Activated T-cell treated with anti-CD3 and anti-CD28 coated beads for 24 hours (primary cell): ENCODE results near the gene CISD1.
A peak's percentile ranks its signal among the peaks of the same experiment; 100 is the strongest.

Experiments
- DNase-seq: peaks from one replicate; pipeline ENCODE4 v3.0.0-alpha.2; 2020; ENCODE audit warnings: low read depth

Gene CISD1

GRCh38 chr10:58266003-58266825 lies 2.7 kb upstream of the CISD1 start:
- peak; percentile 23 for DNase-seq

GRCh38 chr10:58266826-58267712 lies 1.9 kb upstream of the CISD1 start:
- no peak for DNase-seq

- peak; percentile 93 for DNase-seq
Observed at GRCh38 chr10:58267713-58268453, 1.1 kb upstream of the CISD1 start, which contains the start of gene IPMK. Gene IPMK, minus strand, starts transcription at chr10:58267894. Its CDS starts 283 bp downstream, at chr10:58267611.

GRCh38 chr10:58268454-58268945 lies 462 bp upstream of the CISD1 start:
- no peak for DNase-seq

- no peak for DNase-seq
Observed at GRCh38 chr10:58269782-58270290, 874 bp downstream of the CISD1 start.

- no peak for DNase-seq
Observed at GRCh38 chr10:58275261-58275660, 6.3 kb downstream of the CISD1 start.

- DNase-seq = no peak
Observed at GRCh38 chr10:58275908-58276307, 6.9 kb downstream of the CISD1 start.

GRCh38 chr10:58278274-58278961 lies 9.5 kb downstream of the CISD1 start:
- DNase-seq = no peak

GRCh38 chr10:58278962-58279307 lies 10.0 kb downstream of the CISD1 start:
- DNase-seq = no peak

GRCh38 chr10:58280477-58280876 lies 11.5 kb downstream of the CISD1 start:
- DNase-seq = no peak

- no peak for DNase-seq
Observed at GRCh38 chr10:58281092-58281752, 12.3 kb downstream of the CISD1 start.

GRCh38 chr10:58282615-58283014 lies 13.7 kb downstream of the CISD1 start:
- DNase-seq = no peak

GRCh38 chr10:58291538-58292174 lies 22.7 kb downstream of the CISD1 start:
- no peak for DNase-seq

- DNase-seq = no peak
Observed at GRCh38 chr10:58293989-58294388, 25.0 kb downstream of the CISD1 start.

- peak; percentile 23 for DNase-seq
Observed at GRCh38 chr10:58299580-58299979, 30.6 kb downstream of the CISD1 start.

- DNase-seq = no peak
Observed at GRCh38 chr10:58300676-58301075, 31.7 kb downstream of the CISD1 start.

GRCh38 chr10:58302254-58302653 lies 33.3 kb downstream of the CISD1 start:
- no peak for DNase-seq

- DNase-seq = no peak
Observed at GRCh38 chr10:58304099-58304633, 35.2 kb downstream of the CISD1 start.

- no peak for DNase-seq
Observed at GRCh38 chr10:58305821-58306220, 36.9 kb downstream of the CISD1 start.

- no peak for DNase-seq
Observed at GRCh38 chr10:58307676-58308075, 38.7 kb downstream of the CISD1 start.
